ENCODE results near the gene CEP152.

Gene CEP152

DNA sequence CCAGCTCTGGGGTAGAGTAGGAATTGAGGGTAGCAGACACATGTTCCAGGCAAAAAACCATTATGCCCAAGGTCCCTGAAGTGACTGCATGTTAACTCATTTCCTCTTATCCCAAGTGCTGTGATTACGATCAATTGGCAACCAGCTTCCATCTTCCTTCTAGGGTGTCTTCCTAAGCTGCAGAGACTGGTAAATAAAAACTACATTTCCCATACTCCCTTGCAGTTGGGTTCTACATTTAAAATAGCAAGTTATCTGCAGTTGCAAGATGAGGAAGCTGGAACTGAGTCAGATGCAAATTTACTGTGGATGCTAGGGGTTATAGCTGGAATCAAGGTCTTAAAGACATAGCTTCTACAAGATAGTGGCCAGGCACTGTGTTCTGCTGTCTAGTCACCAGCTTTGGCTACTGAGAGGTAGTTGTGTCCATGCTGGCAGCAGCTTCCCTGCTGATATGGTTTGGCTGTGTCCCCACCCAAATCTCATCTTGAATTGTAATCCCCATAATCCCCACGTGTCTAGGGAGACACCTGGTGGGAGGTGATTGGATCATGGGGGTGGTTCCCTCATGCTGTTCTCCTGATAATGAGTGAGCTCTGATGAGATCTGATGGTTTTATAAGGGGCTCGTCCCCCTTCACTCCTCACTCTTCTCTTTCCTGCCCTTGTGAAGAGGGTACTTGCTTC is 114.1 kb downstream of the CEP152 start:
- no peak for DNase-seq (ENCODE audit: low read depth)

DNA sequence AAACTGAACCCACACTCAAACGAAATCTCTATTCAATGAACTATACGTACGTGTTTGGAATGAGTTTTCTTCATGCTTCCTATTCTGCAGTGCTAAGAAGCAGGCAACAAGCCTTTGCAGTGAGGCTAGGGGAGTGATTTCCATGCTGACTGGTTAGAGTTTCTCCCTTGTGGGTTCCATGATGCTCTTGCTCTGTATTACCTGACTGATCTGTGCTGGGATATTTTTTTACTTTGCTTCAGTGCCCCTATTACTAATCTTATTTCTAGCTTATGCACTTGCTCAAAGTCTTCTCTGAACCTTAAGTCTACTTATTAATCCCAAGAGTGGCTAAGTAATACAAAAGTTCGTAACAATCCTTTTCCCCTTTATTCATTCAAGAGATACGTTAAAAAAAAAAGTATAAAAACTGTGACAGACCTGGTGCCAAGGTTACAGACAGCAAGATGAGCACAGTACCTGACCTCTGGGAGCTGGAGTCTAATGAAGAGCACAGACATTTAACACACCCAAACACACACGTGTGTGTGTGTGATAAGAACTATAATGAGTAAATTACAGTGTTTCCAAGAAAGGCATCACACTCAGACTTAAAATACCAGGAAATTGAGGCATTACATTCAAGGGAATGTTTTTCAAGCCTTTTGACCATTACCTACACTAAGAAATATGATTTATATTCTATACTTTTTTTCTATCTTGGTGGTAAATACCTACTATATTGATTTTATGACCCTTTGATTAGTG is 114.9 kb downstream of the CEP152 start:
- no peak for DNase-seq (ENCODE audit: low read depth)

DNA sequence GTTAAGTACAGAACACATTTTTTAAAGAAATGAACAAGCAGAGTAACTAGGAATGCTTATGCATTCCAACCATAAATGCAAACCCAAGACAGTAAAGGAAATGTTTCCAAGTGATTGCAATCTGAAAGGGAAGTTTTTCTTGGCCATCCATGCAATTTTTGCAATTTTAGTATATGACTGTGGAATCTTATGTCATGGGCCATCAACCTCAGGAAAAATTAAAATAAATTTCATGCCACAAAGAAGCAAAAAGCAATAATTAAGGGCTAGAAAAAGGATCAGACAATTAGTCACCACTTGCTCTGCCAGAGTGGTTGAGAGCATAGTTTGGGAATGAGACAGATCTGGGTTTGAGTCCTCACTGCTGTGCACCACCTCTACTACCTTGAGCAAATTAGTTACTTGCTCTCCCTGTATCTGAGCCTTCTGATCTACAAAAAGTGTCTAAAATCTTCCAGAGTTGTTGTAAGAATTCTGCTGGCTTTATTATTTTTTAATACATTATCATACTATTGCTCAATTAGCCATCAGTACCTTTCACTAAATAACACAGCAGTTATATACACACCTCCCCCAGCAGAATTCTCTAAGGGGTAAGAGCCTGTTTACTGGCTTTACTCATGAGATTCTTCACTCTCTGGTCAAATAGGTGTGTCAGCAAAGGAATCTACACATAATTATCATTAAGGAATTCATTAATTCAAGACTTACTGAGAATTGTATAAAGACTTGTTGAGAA is 115.6 kb downstream of the CEP152 start:
- no peak for DNase-seq (ENCODE audit: low read depth)

DNA sequence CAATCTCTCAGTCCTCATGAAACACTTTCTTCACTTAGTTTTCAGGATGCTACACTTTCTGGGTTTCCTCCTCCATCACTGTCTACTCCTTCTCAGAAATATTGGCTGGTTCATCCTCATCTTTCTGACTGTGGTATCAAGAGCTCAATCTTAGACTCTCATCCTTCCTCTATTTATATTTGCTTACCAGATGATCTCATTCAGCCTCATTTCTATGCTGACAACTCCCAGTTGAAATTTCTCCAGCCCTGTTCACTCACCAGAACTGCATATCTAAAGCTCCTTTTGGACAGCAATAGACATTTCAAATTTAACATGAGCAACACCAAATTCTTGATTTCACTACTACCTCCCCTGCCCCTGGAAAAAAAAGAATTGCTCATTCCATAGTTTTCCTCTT is 117.4 kb downstream of the CEP152 start:
- DNase-seq (ENCODE audit: low read depth) = no peak

DNA sequence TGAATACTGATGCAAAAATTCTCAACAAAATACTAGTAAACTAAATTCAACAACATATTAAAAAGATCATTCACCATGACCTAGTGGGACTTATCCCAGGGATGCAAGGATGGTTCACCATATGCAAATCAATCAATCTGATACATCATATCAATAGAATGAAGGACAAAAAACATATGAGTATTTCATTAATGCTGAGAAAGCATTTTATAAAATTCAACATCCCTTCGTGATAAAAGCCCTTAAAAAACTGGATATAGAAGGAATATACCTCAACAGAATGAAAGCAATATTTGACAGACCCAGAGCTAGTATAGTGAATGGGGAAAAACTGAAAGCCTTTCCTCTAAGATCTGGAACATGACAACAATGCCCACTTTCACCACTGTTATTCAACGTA is 122.4 kb downstream of the CEP152 start:
- no peak for DNase-seq (ENCODE audit: low read depth)
